Keratinocyte (primary cell): Measurements from ENCODE around the gene CDH13.

Experiments
- CTCF ChIP-seq, 3 experiments: IDR thresholded peaks in 1 of 3; conservative IDR thresholded peaks in 1 of 3; optimal IDR thresholded peaks in 1 of 3; 2 replicates in 2 of 3; 3 replicates in 1 of 3; pipeline versions ENCODE3 to v1.5.1; 2011; ENCODE audit warnings: low read length in 3 of 3, mild to moderate bottlenecking in 3 of 3, moderate library complexity in 2 of 3, control low read depth in 1 of 3, inconsistent platforms in 1 of 3; ENCODE audit not compliant: insufficient read depth in 2 of 3; ENCODE audit errors: extremely low read depth in 1 of 3
- EZH2 ChIP-seq: IDR thresholded peaks from one replicate; pipeline ENCODE4 v1.6.1; 2012; ENCODE audit warnings: inconsistent platforms, mild to moderate bottlenecking, low read length, moderate library complexity

DNA sequence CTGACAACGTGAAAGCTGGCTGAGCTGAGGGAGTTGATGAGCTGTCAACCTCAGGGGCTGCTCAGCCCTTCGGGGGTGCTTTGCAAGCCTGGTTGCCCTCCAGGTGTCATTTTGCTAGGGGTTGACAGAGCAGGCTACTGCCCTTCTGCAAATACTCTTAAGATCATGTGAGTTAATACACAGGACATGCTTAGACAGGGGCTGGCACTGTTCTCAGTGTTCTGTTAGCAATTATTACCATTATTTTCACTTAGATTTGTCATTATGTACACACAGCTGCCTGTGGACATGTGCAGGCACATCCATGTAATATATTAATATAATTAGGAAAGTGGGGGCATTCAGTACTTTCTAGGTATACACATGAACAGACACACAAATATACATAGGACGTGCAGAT lies 626.8 kb downstream of the CDH13 start:
- TF ChIP-seq CTCF (optimal IDR thresholded peaks at IDR 0.05 in 1 of 3, IDR thresholded peaks at IDR 0.05 in 1 of 3, conservative IDR thresholded peaks at IDR 0.05 in 1 of 3; ENCODE audit: extremely low read depth in 1 of 3, insufficient read depth in 2 of 3, low read length in 3 of 3) (no peak), EZH2 (no peak)
